ENCODE data around the gene CYBB.

GRCh38 chrX:37825215-37825842 is 45.5 kb downstream of the CYBB start:
- TF ChIP-seq CTCF (conservative IDR thresholded peaks at IDR 0.05; ENCODE audit: low read depth in 2 of 2) (peak; percentile 71 to 80), REST (IDR thresholded peaks at IDR 0.05; ENCODE audit: unreplicated experiment) (no peak), POLR2AphosphoS5 (IDR thresholded peaks at IDR 0.05; ENCODE audit: low read depth) (no peak), EZH2phosphoT487 (IDR thresholded peaks at IDR 0.05; ENCODE audit: unreplicated experiment) (no peak), CREB1 (CRISPR knock-in tag; IDR thresholded peaks at IDR 0.05; ENCODE audit: low read depth) (no peak)
